Parathyroid adenoma (tissue), 2 donors: ENCODE measurements around the gene HMGCS2.

Experiments
- H2AFZ ChIP-seq: fragments of 300-600 bp; sonication (generic); one replicate; pipeline ENCODE4 v1.7.0; 2017; ENCODE audit warnings: antibody characterized with exemption, mild to moderate bottlenecking
- H3K27ac ChIP-seq: fragments of 300-600 bp; sonication (generic); one replicate; pipeline ENCODE4 v1.7.0; 2017
- H3K27me3 ChIP-seq: fragments of 300-600 bp; sonication (generic); one replicate; pipeline ENCODE4 v1.7.0; 2017; ENCODE audit warnings: low read length; ENCODE audit not compliant: control insufficient read depth, insufficient read depth
- H3K36me3 ChIP-seq: fragments of 300-600 bp; sonication (generic); one replicate; pipeline ENCODE4 v1.7.0; 2017; ENCODE audit warnings: low read length; ENCODE audit not compliant: control insufficient read depth, insufficient read depth
- H3K4me1 ChIP-seq: fragments of 300-600 bp; sonication (generic); one replicate; pipeline ENCODE4 v1.7.0; 2017; ENCODE audit warnings: control low read depth
- H3K4me2 ChIP-seq: fragments of 300-600 bp; sonication (generic); one replicate; pipeline ENCODE4 v1.7.0; 2017; ENCODE audit warnings: low read length
- H3K4me3 ChIP-seq: fragments of 300-600 bp; sonication (generic); one replicate; pipeline ENCODE4 v1.7.0; 2017; ENCODE audit warnings: low read depth, low read length
- H3K79me2 ChIP-seq: fragments of 300-600 bp; sonication (generic); one replicate; pipeline ENCODE4 v1.7.0; 2017; ENCODE audit warnings: control low read depth
- H3K9ac ChIP-seq: fragments of 300-600 bp; sonication (generic); one replicate; pipeline ENCODE4 v1.7.0; 2017; ENCODE audit warnings: mild to moderate bottlenecking
- H3K9me3 ChIP-seq: fragments of 300-600 bp; sonication (generic); one replicate; pipeline ENCODE4 v1.7.0; 2017; ENCODE audit warnings: low read length; ENCODE audit not compliant: control insufficient read depth
- TF ChIP-seq, protein P1 (sequence below): fragments of 300-600 bp; sonication (generic); IDR thresholded peaks from one replicate; pipeline ENCODE4 v1.7.0; 2017; ENCODE audit warnings: antibody characterized with exemption, mild to moderate bottlenecking
- donor health status: primary hyperparathyroidism.

Gene HMGCS2

DNA sequence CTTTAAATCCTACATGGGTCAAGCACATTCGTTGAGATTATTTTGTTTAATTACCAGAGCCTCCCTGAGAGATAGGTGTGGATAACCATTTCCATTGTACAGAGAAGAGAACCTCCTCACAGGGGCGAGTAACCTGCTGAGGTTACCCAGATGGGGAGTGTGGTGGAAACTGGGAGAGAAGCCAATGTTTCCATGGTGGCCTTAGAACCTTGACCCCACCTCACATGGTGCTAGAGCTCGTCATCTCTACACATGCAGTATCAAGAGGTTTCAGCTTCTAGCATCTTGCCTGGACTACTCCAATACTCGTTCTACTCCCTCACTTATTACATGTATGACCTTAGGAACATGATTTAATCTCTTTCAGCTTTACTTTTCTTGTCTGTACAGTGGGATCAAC lies 37.8 kb upstream of the HMGCS2 start:
- H3K27me3 ChIP-seq: no peaks in the 10 kb centered on the region
- no peak overlapping the region for H3K4me2 ChIP-seq
- H3K9ac ChIP-seq: no peak overlapping the region
- H3K9me3 ChIP-seq: no peaks in the 10 kb centered on the region
- no peaks in the 10 kb centered on the region for H3K79me2 ChIP-seq
- H3K4me1 ChIP-seq: no peaks in the 10 kb centered on the region
- H3K27ac ChIP-seq: no peak overlapping the region
- H3K36me3 ChIP-seq: no peaks in the 10 kb centered on the region
- TF ChIP-seq, protein P1, sequence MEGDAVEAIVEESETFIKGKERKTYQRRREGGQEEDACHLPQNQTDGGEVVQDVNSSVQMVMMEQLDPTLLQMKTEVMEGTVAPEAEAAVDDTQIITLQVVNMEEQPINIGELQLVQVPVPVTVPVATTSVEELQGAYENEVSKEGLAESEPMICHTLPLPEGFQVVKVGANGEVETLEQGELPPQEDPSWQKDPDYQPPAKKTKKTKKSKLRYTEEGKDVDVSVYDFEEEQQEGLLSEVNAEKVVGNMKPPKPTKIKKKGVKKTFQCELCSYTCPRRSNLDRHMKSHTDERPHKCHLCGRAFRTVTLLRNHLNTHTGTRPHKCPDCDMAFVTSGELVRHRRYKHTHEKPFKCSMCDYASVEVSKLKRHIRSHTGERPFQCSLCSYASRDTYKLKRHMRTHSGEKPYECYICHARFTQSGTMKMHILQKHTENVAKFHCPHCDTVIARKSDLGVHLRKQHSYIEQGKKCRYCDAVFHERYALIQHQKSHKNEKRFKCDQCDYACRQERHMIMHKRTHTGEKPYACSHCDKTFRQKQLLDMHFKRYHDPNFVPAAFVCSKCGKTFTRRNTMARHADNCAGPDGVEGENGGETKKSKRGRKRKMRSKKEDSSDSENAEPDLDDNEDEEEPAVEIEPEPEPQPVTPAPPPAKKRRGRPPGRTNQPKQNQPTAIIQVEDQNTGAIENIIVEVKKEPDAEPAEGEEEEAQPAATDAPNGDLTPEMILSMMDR: no peak
- H2AFZ ChIP-seq: no peak overlapping the region
- no peak overlapping the region for H3K4me3 ChIP-seq

DNA sequence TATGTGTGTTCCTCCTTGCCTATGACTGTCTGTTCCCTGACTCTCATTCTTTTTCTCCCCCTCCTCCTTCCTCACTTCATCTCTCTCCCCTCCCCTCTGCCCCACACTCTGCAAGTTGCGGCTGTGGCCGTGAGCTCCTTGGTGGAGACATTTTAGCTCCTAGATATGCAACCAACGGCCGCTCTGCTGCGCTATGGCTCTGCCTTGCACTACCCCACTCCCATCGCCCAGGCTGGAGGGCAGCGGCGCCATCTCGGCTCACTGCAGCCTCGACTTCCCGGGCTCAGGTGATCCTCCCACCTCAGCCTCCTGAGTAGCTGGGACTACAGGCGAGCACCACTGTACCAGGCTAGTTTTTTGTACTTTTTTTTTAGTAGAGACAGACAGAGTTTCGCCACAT lies 37.0 kb upstream of the HMGCS2 start:
- Histone ChIP-seq H3K4me3 (no peak overlapping the region), H3K79me2 (no peaks in the 10 kb centered on the region), H3K27me3 (no peaks in the 10 kb centered on the region), H3K27ac (no peak overlapping the region), H3K4me2 (no peak overlapping the region), H3K36me3 (no peaks in the 10 kb centered on the region), H3K9me3 (no peaks in the 10 kb centered on the region), H3K4me1 (no peaks in the 10 kb centered on the region), H2AFZ (no peak overlapping the region), H3K9ac (no peak overlapping the region)
- TF ChIP-seq, protein P1: no peak

DNA sequence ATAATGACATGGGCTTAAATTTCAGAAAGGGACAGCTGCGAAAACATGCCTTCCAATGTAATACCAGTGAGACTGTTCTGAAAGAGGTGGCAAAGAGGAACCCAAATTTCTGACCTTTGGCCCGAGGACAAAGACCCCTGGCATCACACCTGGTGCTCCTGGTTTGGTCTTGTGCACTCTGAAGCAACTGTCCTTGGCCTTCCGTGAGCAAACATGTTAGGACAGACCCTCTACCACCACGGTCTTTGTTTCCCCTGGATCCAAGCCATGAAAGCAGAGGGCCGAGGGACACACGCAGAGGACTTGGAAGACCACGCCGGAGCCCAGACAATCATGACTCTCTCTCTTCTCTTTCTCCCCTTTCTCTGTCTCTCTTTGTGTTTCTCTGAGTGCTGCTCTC lies 36.5 kb upstream of the HMGCS2 start:
- TF ChIP-seq, protein P1: no peak
- Histone ChIP-seq H3K79me2 (no peaks in the 10 kb centered on the region), H3K27ac (no peak overlapping the region), H3K4me2 (no peak overlapping the region), H2AFZ (no peak overlapping the region), H3K4me3 (no peak overlapping the region), H3K9me3 (no peaks in the 10 kb centered on the region), H3K9ac (no peak overlapping the region), H3K27me3 (no peaks in the 10 kb centered on the region), H3K4me1 (no peaks in the 10 kb centered on the region), H3K36me3 (no peaks in the 10 kb centered on the region)

DNA sequence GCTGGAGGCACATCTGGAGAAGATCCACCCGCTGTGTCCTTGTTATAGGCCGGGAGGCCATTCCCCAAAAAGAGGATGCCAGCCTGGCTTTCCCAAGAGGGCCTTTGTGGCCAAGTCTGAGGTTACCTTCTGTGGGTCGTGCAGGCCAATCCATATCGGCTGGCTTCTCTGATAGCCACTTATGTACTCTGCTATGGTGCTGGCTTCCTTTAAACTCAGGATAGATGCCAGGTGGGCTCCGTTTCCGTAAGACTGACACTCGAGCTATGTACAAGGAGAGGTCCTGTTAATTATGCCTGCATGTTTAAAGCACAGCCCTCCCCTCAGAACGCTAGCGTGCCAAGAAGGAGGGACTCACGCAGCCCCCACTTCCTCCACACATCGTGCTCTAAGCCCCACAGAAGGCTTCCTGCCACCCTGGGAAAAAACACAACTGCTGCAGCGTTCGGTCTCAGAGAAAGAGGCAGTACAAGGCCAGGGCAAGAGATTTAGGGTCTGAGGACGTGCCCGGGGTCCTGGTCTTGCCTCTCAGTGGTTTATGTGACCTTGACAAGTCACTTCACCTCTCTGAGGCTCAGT lies 31.0 kb upstream of the HMGCS2 start:
- Histone ChIP-seq H3K79me2 (no peaks in the 10 kb centered on the region), H3K9me3 (no peaks in the 10 kb centered on the region), H3K27ac (no peak overlapping the region), H3K4me1 (peaks cover 3% of the 10 kb centered on the region), H3K36me3 (no peaks in the 10 kb centered on the region), H3K4me2 (no peak overlapping the region), H3K27me3 (no peaks in the 10 kb centered on the region), H2AFZ (no peak overlapping the region), H3K9ac (no peak overlapping the region), H3K4me3 (no peak overlapping the region)
- TF ChIP-seq, protein P1: no peak

DNA sequence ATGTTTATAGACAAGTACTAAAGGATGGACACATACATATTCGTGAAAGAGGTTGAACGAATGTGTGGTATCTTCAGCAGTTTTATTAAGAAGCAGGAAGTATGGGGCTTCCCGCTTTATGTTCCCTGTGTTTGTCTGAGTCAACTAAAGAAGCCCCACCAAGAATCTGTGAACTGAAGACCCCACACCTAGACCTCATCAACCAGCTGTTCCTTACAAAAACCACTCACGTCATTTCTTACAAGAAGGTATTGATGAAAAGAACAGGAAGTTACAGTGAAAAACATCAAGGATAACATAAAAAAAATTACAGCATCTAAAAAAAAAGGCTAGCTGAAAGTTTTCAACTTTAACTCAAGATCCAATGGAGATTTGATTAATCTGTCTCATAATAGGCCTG lies 30.3 kb upstream of the HMGCS2 start:
- no peaks in the 10 kb centered on the region for H3K9me3 ChIP-seq
- TF ChIP-seq, protein P1: no peak

More for the DNA sequence above, 30.3 kb upstream of the HMGCS2 start:
- H3K79me2 ChIP-seq: no peaks in the 10 kb centered on the region
- H3K4me2 ChIP-seq: no peak overlapping the region
- no peak overlapping the region for H3K27ac ChIP-seq
- H3K27me3 ChIP-seq: no peaks in the 10 kb centered on the region
- H3K9ac ChIP-seq: no peak overlapping the region
- no peak overlapping the region for H2AFZ ChIP-seq
- no peaks in the 10 kb centered on the region for H3K36me3 ChIP-seq
- peaks cover 3% of the 10 kb centered on the region for H3K4me1 ChIP-seq
- H3K4me3 ChIP-seq: no peak overlapping the region
